ENCODE measurements around the gene NPNT. TPM values are rescaled to one million over a fixed set of nuclear protein-coding genes. Genes with fewer than 3 reads are reported as not detected.

NPNT gene
- total RNA-seq, 1 donor from 2014 or later, result 15.4 TPM

DNA sequence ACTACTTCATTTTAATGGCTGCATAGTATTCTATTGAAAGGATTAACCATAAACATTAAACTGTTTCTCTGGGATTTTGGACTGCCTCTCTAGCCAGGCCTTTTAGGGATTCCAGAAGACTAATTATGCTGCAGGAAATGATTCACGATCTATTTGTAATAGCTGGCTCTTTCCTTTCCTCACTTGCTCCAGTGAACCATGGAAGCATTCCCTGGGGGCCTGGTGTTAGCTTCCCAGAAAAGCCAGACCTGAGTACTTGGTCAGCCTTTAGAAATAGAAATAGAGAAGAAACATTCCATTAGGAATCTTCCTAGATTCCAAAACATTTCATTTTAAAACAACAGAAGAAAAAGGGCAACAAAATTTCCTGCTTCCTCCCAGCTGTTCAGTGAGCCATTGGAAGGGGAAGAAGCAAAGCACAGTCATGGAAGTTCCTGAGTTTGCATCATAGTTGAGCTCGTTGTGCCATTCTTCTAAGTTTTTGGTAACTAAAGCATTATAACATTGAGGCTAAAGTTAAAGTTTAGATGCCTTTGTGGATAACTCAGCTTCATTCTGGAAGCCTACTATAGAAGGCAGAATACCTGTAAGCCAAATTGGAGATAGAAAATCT is 83.5 kb downstream of the NPNT start:
- TF ChIP-seq, protein P1, sequence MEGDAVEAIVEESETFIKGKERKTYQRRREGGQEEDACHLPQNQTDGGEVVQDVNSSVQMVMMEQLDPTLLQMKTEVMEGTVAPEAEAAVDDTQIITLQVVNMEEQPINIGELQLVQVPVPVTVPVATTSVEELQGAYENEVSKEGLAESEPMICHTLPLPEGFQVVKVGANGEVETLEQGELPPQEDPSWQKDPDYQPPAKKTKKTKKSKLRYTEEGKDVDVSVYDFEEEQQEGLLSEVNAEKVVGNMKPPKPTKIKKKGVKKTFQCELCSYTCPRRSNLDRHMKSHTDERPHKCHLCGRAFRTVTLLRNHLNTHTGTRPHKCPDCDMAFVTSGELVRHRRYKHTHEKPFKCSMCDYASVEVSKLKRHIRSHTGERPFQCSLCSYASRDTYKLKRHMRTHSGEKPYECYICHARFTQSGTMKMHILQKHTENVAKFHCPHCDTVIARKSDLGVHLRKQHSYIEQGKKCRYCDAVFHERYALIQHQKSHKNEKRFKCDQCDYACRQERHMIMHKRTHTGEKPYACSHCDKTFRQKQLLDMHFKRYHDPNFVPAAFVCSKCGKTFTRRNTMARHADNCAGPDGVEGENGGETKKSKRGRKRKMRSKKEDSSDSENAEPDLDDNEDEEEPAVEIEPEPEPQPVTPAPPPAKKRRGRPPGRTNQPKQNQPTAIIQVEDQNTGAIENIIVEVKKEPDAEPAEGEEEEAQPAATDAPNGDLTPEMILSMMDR (conservative IDR thresholded peaks at IDR 0.05; ENCODE audit: low read depth, low read length), result no peak
- peak; percentile 94 for DNase-seq (ENCODE audit: low read depth)
- H3K4me3 ChIP-seq (ENCODE audit: low read depth, low read length), result no peak overlapping the region

DNA sequence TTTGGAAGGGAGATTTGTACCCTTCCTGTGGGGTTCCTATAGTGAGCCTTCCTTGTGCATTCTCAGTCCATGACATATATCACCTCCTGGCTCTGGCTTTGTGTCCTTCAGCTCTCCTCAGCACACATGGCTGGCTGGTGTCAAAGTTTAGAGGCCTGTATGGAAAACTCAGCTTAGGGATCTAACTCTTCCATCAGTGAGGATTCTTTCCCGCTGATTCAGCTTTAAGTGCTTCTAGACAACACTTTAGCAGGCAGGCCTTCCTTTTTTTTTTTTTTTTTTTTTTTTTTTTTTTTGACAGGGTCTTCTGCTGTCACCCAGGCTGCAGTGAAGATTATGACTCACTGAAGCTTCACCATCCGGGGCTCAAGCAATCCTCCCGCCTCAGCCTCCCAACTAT is 84.2 kb downstream of the NPNT start:
- no peak for DNase-seq (ENCODE audit: low read depth)
- H3K4me3 ChIP-seq (ENCODE audit: low read depth, low read length), result no peak overlapping the region
- TF ChIP-seq, protein P1 (conservative IDR thresholded peaks at IDR 0.05; ENCODE audit: low read depth, low read length), result no peak

DNA sequence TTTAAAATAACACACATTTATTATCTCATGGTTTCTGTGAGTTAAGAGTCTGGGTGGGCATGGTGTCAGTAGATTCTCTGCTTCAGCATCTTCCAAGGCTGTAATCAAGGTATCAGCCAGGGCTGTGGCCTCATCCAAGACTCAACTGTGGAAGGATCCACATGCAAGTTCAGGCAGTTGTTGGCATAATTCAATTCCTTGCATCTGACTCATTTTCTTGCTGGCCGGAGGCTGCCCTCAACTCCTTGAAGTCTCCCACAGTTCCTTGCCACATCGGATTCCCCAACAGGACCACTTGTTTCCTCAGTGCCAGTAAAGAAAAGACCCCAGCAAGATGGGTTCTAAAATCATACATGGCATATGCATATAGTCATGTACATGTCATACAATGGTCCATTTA is 93.4 kb downstream of the NPNT start:
- TF ChIP-seq, protein P1 (conservative IDR thresholded peaks at IDR 0.05; ENCODE audit: low read depth, low read length), result no peak
- DNase-seq (ENCODE audit: low read depth), result no peak
- H3K4me3 ChIP-seq (ENCODE audit: low read depth, low read length), result no peak overlapping the region

DNA sequence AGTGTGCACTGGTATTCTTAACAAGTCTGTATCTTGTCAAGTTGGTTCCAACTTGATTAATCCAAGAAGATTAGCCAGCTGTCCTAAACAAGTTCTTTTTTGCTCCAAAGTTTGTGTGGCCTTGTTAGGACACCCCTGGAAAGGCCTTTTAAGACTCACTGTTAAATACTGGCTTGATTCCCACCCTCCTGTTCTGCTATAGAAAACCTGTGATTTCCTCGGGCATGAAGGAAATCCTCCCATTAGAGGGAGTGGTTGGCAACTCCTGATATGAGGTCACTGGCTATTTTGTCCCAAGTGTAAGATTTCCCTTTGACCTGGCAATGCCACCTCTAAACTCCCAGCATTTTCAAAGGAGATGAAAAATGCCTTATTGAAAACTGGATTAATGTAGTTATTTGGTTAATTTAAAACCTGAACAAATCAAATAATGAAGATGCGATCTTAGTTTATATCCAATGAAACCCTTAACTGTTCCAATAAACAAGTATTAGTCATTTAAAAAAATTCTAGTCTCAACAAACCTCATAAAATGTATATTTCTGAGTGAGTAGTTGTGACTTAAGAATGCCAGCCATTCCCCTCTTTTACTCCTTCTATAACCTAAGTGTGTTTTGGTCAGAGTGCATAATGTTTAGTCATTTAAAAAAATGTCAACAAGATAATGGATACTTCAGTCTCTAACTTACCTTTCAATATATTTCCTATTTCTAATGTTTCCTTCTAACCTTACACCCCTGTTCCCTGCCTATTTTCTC is 94.4 kb downstream of the NPNT start:
- DNase-seq (ENCODE audit: low read depth), result no peak
- TF ChIP-seq, protein P1 (conservative IDR thresholded peaks at IDR 0.05; ENCODE audit: low read depth, low read length), result no peak
- H3K4me3 ChIP-seq (ENCODE audit: low read depth, low read length), result no peak overlapping the region

DNA sequence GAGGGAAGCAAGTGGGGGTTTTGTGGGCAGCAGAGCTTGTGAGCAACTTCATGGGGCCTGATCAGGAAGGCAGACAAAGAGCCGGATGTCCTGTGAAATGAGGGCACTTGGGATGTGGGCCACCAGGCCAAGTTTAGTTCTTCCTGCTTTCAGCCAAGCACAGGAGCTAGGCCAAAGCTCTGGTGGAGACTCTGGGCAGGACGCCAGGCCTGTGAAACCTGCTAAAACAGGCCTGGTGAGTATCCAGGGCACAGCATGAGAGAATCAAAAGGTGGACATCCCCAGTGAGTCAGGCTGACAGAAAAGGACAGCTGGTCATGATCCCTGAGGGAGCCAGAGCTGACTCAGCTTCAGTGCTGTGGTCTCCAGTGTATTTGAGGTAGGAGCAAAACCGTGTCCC is 95.7 kb downstream of the NPNT start:
- no peak overlapping the region for H3K4me3 ChIP-seq (ENCODE audit: low read depth, low read length)
- DNase-seq (ENCODE audit: low read depth), result peak; percentile 93
- TF ChIP-seq, protein P1 (conservative IDR thresholded peaks at IDR 0.05; ENCODE audit: low read depth, low read length), result no peak

DNA sequence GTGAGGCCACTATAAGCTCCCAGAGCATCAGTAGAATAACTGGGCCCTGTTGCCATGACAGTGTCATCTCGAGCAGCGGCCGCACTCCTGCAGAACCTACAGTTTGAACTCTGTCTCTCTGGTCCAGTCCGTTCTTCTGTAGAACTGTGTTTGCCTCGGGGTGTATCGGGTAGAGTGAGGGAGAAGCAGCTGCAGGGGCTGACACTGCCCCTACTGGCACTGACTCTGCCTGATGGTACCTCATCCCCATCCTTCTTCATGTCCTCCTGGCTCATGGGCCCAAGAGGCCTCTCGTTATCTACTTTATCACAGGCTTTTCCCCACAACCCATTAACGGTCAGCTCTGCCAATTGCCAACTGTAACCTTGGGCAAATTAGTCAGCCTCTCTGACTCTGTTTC is 96.5 kb downstream of the NPNT start:
- H3K4me3 ChIP-seq (ENCODE audit: low read depth, low read length), result no peak overlapping the region
- TF ChIP-seq, protein P1 (conservative IDR thresholded peaks at IDR 0.05; ENCODE audit: low read depth, low read length), result no peak
- DNase-seq (ENCODE audit: low read depth), result no peak
